COLO668 (cell line): Measurements from ENCODE around the gene FTO.

Source experiments
- DNase-seq: peaks from one replicate; lab custom pipeline; 2025; ENCODE audit not compliant: unreplicated experiment; lab: John Stamatoyannopoulos, UW

Gene FTO

DNA sequence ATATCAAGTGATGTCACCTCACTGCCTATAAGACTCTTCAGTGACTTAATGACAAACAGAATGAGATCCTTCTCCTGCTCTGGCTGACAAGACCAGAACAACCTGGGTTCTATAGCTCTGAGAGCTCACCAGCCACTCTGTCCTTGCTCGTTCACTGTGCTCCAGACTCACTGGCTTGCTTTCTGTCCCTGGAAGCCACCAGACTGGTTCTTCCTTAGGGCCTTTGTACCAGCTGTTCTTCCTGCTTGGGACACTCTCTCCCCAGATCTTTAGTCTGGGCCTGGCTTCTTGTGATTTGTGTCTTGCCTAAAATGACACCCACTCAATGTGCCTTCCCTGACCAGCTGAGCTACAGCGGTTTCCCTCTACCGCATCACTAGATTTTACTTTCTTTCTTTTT is 76.1 kb downstream of the FTO start:
- no peak for DNase-seq

DNA sequence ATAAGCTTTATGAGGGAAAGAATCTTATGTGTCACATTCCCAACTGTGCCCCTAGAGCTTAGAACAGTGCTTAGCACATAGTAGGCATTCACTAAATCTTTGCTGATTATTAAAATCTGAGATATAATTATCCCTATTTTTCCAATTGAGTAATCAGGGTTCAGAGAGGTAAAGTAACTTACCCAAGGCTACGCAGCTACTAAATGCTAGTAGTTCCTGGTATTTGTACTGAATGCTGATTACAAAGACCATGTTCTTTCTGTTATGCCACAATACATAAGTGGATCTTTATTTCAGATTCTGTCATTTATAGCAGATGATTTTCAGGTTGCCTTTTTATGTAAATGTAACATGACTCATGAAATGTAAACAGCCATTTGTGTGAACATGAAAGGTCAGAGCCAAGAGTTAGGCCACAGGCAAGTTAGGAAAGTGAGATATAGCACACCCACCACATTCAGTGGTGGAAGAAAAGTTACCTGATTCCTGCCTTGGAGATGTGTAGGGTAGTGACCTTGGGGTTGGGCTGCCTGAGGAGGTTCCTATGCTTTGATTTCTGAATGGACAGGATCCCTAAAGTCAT is 77.2 kb downstream of the FTO start:
- DNase-seq = peak; percentile 15

DNA sequence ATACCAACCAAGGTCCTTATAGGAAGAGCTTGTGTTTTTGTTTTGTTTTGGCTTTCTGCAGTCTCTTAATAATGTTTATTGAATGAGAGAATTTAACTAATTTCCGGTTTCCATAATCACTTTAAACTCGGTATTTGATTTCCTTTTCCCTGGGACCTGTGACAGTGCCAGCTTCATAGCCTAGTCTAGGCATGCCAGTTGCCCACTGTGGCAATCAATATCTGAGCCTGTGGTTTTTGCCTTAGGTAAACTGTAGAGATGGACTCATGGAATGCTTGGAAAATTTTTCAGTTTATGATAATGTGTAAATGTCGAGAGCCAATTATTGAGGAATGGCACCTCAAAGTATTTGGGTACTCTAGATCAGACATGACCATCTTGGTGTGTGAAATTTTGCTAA is 78.2 kb downstream of the FTO start:
- no peak for DNase-seq

DNA sequence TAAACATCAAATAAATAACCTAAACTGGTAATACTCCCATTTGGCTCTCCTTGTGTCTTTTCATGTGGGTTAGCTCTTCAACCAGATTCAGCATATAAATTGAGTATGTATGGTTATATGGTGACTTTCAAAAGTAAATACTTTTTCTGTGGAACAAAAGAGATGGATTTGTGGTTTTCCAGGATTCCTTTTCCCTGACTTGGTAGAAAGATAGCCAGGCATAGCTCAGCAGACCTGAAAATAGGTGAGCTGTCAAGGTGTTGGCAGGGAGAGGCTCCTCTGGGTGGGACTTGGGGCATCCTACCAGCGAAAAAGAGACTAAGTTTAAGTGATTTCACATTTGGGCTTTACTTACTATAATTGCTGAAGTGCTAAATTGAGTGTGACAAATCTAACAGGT is 80.3 kb downstream of the FTO start:
- DNase-seq = no peak

DNA sequence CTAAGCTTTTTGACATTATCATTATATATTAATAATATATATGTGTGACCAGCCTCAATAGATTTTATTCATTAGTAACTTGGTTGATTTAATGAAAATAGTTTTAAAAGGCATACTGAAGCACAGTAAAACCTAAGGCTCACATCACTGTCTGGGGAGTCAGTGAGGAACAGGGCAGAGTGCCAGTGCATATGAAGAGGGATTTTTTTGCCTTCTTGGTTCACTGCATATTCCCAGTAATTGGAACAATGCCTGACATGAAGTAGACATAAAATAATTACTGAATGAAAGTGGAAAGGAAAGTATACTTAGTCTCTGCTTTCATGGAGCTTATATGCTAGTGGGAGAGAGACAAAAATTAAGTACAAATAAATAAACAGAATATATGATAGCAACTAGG is 81.1 kb downstream of the FTO start:
- no peak for DNase-seq

DNA sequence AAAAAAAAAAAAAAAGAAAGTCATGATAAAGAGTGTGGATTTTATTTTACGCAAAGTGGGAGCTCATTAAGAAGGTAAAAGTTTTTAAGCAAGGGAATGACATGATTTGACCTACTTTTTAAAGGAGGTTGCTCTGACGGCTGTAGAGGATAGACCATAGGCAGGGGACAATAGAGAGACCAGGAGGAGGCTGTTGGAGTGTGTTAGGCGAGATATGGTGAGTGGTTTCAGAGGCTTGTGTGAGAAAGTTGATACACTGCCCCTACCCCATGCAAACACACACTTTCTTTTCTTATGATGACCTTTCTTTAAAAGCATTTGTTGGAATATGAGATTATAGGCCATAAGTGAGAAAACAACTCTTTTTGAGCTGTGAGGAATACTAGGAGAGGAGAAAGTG is 82.0 kb downstream of the FTO start:
- DNase-seq = no peak

DNA sequence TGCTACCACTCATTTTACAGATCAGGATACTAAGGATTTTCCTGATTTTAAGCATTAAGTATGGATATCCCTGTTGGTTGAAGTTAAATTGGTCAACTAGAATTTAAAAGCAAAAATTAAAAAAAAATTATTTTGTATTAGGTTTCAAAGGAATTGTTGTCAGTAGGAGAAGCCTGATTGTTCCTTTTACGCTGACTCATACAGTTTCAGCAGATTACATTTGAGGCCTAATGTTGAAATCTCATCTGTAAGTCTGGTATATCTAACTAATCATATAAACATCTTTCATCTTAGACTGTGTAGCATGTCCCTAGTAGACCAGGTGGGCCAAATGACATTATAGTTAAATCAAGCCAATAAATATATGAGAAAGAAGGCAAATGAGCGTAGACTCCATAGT is 83.5 kb downstream of the FTO start:
- DNase-seq = no peak

DNA sequence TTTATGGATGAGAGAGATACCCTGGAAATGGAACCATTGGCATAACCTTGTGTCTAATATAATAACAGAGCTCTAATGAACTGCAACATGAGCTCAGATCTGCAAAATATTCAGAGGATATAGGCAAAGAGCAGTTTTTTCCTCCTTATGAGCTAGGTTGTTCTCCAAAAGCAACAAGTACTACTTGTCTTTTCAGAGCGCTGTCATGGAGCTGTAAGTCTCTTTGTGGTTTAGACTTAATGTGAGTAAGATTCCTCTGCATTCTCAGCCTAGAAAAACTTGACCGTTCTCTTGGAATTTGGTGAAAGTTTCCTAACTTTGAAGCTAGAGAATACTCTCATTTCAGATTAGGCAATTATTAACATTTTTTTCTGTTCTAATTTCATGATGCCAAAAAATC is 85.2 kb downstream of the FTO start:
- DNase-seq = no peak

DNA sequence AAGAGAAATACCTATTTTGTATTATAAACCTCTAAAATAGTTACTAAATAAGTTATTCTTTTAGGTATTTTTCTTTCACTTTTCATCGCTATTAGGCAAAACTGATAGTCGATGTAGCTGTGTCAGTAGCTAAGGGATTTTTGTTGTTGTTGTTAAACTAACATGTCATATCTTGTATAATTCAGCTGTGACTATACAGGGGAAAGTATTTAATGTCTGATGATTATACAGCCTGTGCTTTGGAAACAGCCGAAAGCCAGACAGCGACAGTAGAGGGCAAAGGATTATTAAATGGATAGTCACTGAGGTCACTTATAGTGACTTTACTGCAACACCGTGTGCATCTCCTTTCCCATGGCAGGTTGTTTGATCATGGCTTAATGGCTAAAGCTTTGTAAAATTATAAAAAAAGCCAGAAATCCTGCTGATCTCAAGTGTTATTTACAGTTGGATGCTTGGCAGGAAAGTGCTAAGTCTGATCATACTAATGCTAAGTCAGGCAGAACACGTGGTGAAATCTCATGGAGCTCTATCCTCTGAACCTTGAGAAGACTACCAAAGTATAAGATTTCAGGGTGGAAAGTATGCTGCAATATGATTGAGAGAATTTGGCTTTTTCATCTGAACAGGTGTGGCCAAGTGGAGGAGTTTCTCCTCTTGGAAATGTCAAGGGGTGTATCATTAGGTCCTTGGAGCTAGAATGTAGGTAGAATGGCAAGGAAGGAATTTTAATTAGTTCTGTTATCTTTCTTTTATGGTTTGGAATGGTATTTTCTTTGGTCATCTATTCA is 88.4 kb downstream of the FTO start:
- DNase-seq = no peak

DNA sequence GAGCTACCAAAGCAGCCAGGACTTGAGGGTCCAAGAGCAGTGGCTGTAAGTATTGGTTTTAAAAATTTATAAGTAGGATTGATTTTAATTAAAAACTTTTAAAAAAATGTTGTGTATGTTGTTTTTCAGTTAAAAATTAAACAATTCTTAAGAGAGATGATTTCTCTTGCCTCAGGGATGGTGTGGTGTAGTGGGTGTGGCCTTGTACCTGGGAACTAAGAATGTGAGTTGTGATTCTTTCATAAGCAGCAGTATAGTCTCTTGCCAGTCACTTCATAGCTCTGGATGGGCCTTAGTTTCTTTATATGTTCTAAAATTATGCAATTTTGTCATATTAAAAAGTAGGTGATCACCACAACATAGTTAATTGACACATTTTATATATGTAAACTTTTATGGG is 99.5 kb downstream of the FTO start:
- DNase-seq = no peak

DNA sequence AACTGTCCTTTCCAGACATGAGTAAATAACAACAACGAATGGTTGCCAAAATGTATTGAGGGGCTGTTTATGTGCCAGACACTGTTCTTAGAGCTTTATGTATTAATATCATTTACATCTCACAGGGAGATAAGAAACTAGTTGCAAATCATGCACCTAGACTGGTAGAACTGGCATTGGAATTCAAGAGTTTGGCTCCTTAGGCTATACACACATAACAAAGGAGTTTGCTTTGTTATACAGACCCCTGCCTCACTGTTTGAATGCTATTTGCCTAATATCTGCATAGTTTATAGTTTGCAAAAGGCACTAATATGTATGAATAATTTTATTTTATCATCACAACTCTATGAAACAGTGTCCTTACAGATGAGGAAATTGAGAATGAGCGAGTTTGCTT is 100.0 kb downstream of the FTO start:
- DNase-seq = no peak

DNA sequence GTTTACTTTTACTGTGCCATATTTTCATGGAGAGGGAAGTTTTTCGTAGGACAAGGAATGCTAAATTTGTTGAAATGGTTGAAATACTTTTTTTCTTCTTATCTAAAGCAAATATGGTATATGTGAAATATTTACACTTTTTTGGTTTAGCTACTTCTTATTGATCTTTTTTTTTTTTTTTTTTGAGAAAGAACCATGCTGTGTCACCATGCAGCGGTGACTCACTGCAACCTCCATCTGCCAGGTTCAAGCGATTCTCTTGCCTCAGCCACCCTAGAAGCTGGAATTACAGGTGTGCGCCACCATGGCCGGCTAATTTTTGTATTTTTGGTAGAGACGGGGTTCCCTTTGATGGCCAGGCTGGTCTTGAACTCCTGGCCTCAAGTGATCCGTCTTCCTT is 100.5 kb downstream of the FTO start:
- DNase-seq = no peak

DNA sequence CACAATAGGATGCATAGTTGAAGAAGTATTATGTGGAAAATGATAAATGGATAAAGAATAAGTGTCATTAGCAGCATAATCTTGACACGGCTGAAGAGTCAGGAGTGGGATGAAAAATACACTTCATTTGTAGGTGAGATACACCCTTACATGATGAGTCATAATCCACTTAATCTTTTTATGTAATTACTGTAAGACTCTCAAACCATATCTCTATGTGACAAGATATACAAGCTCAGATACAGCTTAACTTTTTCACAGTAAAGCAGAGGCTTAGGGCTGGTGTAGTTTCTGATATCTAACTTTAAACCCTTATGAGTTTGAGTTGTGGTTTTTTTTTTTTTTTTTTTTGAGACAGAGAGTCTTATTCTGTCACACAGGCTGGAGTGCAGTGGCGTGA is 101.2 kb downstream of the FTO start:
- no peak for DNase-seq

DNA sequence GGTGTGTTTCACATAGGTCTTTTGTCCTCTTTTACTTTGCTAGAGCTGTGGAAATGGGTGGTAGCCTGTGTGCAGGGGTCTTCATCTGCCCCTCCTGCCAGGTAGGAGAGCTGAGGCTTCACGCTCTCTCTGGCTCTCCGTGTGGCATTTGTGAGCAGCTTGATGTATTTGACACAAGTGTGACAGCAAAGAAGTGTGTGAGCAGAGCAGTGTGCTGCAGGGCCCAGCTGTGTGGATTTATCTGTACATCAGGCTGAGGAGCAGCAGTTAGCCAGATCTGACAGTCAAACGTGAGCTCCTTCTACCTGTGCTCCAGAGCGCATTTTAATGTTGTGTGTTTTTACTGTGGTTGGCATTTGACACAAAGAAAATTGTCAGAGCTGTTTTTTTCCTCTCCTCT is 101.8 kb downstream of the FTO start:
- no peak for DNase-seq

DNA sequence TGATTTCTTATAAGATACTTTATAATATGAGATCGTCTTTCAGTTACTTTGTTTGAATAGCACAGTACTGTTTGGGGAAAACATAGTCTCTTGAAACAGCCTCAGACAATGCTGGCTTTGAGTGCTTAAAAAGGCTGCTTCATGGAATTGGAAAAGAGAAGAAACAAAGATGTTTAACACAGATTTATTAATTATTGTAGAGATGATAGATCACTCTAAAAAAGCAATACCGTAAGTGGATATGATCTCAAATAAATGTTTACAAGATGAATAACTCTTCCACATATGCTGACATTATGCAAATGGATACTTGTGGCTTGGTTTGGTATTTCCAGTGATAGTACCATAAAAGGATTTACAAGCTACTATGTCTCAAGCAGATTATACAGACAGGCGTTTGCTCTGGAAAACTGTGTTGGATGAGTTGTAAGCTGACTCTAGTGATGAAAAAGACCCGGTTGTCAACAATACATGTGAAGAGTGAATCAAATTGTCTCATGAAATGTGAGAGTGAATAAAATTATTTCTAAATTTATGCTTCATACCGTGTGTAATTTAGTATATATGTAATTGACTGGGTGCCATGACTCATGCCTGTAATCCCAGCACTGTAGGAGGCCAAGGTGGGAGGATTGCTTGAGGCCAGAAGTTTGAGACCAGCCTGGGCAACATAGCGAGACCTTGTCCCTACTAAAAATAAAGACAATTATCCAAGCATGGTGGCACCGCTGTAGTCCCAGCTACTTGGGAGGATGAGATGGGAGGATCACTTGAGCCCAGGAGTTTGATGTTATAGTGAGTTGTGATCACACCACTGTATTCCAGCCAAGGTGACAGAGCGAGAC is 105.4 kb downstream of the FTO start:
- no peak for DNase-seq

DNA sequence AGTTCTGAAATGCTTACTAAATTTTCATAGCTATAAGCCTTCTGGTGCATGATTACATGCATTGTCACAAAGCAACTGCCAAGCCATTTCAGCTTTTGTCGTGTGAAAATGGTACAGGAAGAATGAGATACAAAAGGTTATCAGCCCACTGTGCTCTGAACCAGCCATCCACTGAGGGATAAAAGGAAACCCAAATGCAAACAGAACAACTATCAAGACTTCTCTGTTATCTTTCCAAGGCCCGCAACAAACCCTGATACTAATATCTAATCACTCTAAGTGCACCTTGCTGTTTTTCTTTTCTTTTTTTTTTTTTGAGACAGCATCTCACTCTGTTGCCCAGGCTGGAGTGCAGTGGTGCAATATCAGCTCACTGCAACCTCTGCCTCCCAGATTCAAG is 109.0 kb downstream of the FTO start:
- DNase-seq = no peak

DNA sequence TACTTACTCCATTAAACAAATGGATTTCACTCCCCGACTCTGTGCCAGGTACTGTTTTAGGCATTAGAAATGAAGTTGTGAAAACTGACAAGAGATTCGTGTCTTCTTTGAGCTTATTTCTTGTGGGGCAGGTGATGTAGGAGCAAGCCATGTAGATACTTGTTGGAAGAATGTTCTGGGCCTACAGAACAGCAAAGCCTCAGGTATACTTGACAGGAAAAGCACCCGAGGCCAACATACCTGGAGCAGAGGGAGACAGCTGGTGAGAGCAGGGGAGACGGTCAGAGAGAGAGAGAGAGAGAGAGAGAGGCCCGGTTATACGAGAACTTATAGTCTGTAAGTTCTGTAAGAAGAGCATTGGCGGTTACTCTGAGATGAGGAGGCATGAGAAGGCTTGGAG is 110.8 kb downstream of the FTO start:
- DNase-seq = no peak

DNA sequence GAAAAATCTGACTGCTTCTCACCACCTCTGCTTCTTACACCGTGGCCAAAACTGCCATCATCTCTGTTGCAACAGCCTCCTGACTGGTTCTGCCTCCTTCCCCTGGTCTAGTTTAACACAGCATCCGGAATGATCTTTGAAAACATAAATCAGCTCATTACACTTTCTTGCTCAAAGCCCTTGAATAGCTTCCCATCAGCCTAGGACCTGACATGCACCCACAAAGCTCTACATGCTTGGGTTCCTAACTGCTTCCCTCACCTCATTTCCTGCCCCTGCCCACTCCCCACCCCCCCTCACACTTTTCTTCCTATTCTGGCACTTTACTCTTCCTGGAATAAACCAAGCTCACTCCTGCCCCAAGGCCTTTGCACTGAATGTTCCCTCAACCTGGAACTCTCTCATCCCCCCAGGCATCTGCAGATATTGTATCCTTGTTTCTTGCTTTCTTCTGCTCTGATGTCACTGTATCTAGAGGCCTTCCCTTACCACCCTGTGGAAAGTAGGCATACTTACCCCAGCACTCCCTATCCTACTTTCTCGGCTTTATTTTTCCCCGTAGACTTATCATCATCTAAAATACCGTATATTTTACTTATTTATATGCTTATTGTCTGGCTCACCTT is 112.4 kb downstream of the FTO start:
- DNase-seq = no peak

DNA sequence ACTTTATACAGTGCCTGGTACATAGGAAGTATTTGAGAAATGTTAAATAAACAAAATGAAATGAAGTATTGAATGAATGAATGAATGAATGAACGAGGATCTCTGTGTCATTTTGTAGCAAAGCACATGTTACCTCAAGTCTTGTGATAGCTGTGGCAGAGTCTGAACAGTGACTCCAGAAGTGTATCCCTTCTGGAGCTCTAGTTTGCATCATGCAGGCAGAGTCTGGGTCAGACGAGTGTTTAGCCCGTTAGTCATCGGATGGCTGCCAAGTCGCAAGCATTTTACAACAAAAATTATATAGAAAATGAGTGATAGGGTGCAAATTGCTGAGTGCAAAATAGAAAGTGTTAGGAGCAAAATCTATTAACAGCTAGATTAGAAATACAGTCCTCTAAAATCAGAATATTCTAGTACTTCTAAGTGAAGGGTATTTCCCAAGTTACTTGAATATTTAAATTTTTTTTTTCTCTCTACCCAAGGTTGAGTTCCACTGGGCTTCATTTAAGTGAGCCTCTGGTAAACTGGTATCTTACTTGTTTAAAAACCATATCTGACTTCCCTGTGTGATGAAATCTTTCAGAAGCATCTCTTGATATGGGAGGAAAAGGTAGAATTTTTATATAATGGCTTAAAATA is 113.3 kb downstream of the FTO start:
- DNase-seq = no peak

DNA sequence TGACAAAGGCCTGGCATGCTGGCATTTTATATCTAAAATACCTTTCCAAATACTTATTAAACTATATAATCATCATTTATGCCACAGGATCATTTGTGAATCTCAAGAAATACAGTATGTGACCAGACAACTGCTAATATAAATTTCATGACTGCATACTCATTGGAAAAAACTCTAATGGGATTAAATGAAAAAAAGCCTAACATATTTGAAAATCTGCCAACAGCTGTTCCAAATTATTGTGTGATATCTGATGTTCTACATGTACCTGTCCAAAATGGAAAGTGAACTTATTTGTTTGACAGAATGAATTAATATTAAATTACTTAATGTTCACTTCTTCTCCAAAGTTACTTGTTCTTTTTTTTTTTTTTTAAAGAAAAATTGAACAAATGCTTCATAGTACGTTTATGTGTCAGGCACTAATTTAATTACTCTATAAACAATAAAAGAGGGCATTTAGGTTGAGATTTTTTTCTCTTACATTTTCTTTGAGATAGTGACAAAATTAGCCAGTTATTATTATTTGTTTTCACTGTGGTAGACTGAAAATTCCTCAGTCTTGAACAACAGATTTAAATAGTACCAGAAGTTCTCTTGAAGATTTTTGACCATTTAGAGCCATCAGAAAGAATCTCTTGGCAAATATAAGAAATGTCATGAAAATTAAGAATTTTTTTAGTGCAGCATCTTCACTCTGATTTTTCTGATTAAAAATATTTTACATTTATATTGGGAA is 114.0 kb downstream of the FTO start:
- DNase-seq = no peak

DNA sequence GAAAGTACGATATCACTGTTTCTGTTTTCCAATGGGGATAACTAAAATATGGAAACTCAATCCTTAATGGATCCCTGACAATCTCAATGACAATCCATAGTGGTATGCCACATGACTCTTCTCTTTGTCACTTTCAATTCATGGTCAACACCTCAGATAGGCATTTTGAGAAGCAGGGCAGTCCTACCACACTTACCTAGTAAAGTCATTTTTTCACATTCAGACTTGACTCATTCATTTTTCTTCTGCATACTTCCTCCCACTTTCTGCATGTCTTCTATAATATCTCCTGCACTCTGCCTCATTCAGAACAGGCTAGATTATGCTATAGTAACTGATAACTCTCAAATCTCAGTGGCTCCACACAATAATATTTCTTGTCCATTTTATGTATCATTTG is 117.5 kb downstream of the FTO start:
- DNase-seq = no peak
